ENCODE measurements around the gene CFAP61.
A peak's percentile ranks its signal among the peaks of the same experiment; 100 is the strongest.

The CFAP61 gene

GRCh38 chr20:20206788-20207187 is 154.5 kb downstream of the CFAP61 start:
- no peak overlapping the region for H3K4me3 ChIP-seq (ENCODE audit: low read length)
- no peak for DNase-seq (ENCODE audit: low read depth)
- no peak for TF ChIP-seq CTCF (conservative IDR thresholded peaks at IDR 0.05; ENCODE audit: low read length)

GRCh38 chr20:20207291-20207690 is 155.0 kb downstream of the CFAP61 start:
- TF ChIP-seq CTCF (conservative IDR thresholded peaks at IDR 0.05; ENCODE audit: low read length) = no peak
- no peak overlapping the region for H3K4me3 ChIP-seq (ENCODE audit: low read length)
- no peak for DNase-seq (ENCODE audit: low read depth)

GRCh38 chr20:20207872-20208271 is 155.5 kb downstream of the CFAP61 start:
- H3K4me3 ChIP-seq (ENCODE audit: low read length) = no peak overlapping the region
- no peak for DNase-seq (ENCODE audit: low read depth)
- no peak for TF ChIP-seq CTCF (conservative IDR thresholded peaks at IDR 0.05; ENCODE audit: low read length)

GRCh38 chr20:20209684-20210083 is 157.4 kb downstream of the CFAP61 start:
- no peak for TF ChIP-seq CTCF (conservative IDR thresholded peaks at IDR 0.05; ENCODE audit: low read length)
- no peak for DNase-seq (ENCODE audit: low read depth)
- no peak overlapping the region for H3K4me3 ChIP-seq (ENCODE audit: low read length)

GRCh38 chr20:20210327-20210726 is 158.0 kb downstream of the CFAP61 start:
- DNase-seq (ENCODE audit: low read depth) = peak; percentile 1
- TF ChIP-seq CTCF (conservative IDR thresholded peaks at IDR 0.05; ENCODE audit: low read length) = no peak
- H3K4me3 ChIP-seq (ENCODE audit: low read length) = no peak overlapping the region

GRCh38 chr20:20210943-20211273 is 158.6 kb downstream of the CFAP61 start:
- no peak for TF ChIP-seq CTCF (conservative IDR thresholded peaks at IDR 0.05; ENCODE audit: low read length)
- H3K4me3 ChIP-seq (ENCODE audit: low read length) = no peak overlapping the region
- no peak for DNase-seq (ENCODE audit: low read depth)

- TF ChIP-seq CTCF (conservative IDR thresholded peaks at IDR 0.05; ENCODE audit: low read length) = no peak
- no peak overlapping the region for H3K4me3 ChIP-seq (ENCODE audit: low read length)
- DNase-seq (ENCODE audit: low read depth) = peak; percentile 25
Observed at GRCh38 chr20:20211274-20211987, 159.1 kb downstream of the CFAP61 start.

Measured in AG10803 (cell line).